ENCODE measurements around the gene ZDHHC13. TPM values are rescaled to one million over a fixed set of nuclear protein-coding genes. Genes with fewer than 3 reads are reported as not detected.

Gene ZDHHC13
- total RNA-seq, 1 donor, result 20.3 TPM

DNA sequence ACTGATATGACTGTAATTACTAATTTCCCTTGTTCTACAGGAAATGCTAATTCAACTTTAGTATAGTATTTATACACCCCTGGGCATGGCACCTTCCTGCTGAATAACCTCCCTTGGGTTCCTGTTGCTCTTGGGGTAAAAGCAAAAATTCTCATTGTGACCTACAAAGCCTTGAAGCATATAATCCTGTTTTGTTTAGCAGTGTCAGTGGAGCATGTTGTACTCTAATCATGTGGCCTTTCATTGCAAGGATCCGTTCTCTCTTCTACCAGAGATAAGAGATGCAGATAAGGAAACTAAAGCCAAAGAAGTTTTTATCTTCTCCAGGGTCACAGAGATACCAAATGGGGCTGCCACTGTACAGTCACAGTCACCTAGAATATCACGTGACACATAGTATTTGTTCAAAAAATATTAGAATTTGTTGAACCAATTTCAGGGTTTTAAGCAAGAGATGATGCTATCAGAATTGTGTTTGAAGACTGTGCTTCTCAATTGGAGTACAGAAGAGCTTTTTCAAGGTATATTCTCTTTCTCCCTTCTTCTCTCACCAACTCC, 59.7 kb downstream of the ZDHHC13 start:
- H3K4me3 ChIP-seq (ENCODE audit: low read depth, low read length), result no peak overlapping the region
- DNase-seq (ENCODE audit: low read depth), result no peak
- TF ChIP-seq CTCF (IDR thresholded peaks at IDR 0.05; ENCODE audit: insufficient read depth, low read depth, low read length), result no peak

GRCh38 chr11:19181531-19182261, 64.7 kb downstream of the ZDHHC13 start:
- TF ChIP-seq CTCF (IDR thresholded peaks at IDR 0.05; ENCODE audit: insufficient read depth, low read depth, low read length), result no peak
- no peak overlapping the region for H3K4me3 ChIP-seq (ENCODE audit: low read depth, low read length)
- no peak for DNase-seq (ENCODE audit: low read depth)

- no peak for DNase-seq (ENCODE audit: low read depth)
- H3K4me3 ChIP-seq (ENCODE audit: low read depth, low read length), result no peak overlapping the region
- TF ChIP-seq CTCF (IDR thresholded peaks at IDR 0.05; ENCODE audit: insufficient read depth, low read depth, low read length), result no peak
Observed at GRCh38 chr11:19183646-19184045, 66.7 kb downstream of the ZDHHC13 start.

DNA sequence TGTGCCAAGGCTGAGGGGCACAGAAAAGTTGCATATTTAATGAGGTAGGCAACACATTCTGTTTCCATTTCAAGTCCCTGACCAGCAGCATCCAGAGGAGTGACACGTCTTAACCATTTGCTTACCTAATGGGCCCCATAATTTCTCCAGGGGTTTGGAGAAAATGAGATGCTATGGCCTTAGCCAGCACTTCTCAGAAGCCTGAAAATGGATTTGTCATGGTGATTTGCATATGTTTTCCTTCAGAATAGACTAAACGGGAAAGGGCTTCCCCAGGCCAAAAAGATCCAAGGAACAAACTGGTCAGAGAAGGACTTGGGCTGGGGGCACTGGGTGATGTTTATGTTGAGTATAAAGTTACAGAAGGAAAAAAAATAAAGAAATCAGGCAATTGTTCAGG, 68.1 kb downstream of the ZDHHC13 start:
- H3K4me3 ChIP-seq (ENCODE audit: low read depth, low read length), result no peak overlapping the region
- TF ChIP-seq CTCF (IDR thresholded peaks at IDR 0.05; ENCODE audit: insufficient read depth, low read depth, low read length), result no peak
- DNase-seq (ENCODE audit: low read depth), result no peak

- DNase-seq (ENCODE audit: low read depth), result no peak
- TF ChIP-seq CTCF (IDR thresholded peaks at IDR 0.05; ENCODE audit: insufficient read depth, low read depth, low read length), result no peak
- H3K4me3 ChIP-seq (ENCODE audit: low read depth, low read length), result no peak overlapping the region
Observed at GRCh38 chr11:19185516-19186052, 68.6 kb downstream of the ZDHHC13 start.

- H3K4me3 ChIP-seq (ENCODE audit: low read depth, low read length), result no peak overlapping the region
- no peak for TF ChIP-seq CTCF (IDR thresholded peaks at IDR 0.05; ENCODE audit: insufficient read depth, low read depth, low read length)
- DNase-seq (ENCODE audit: low read depth), result no peak
Observed at GRCh38 chr11:19187114-19187832, 70.3 kb downstream of the ZDHHC13 start.
